ENCODE results near the gene KLHL22.

DNA sequence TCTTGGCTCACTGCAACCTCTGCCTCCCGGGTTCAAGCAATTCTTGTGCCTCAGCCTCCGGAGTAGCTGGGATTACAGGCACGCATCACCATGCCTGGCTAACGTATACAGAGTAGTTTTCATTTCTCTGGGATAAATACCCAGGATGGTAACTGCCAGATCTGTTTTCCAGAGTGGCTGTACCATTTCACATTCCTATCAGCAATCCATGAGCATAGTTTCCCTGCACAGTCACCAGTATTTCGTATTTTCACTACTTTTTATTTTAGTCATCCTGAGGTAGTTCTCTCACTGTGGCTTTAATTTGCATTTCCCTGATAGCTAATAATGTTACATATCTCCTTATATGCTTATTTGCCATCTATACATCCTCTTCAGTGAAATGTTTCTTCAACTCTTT is 47.0 kb downstream of the KLHL22 start:
- no peak for TF ChIP-seq EZH2 (IDR thresholded peaks at IDR 0.05)
- no peak for TF ChIP-seq POLR2AphosphoS5 (IDR thresholded peaks at IDR 0.05; ENCODE audit: borderline replicate concordance, low read depth, low read length)
